ENCODE data around the gene PRKCI.

- TF ChIP-seq TAF1 (IDR thresholded peaks at IDR 0.05; ENCODE audit: borderline replicate concordance, low read depth, low read length) (no peak), POLR2AphosphoS5 (IDR thresholded peaks at IDR 0.05; ENCODE audit: low read depth, low read length) (no peak), POLR2A (IDR thresholded peaks at IDR 0.05; ENCODE audit: low read depth, low read length) (no peak)
These were observed 79.8 kb downstream of the PRKCI start for GRCh38 chr3:170302008-170302407.
